Osteoblast (primary cell): ENCODE results near the gene IL10RB. TPM values are rescaled to one million over a fixed set of nuclear protein-coding genes. Genes with fewer than 3 reads are reported as not detected.

Experiments
- DNase-seq: peaks from one replicate; pipeline ENCODE4 v3.0.0; 2011; ENCODE audit warnings: low spot score, mixed read lengths; ENCODE audit not compliant: insufficient read length; ENCODE audit errors: missing footprints
- H2AFZ ChIP-seq: 2 replicates; pipeline ENCODE4 v1.6.0; 2011; ENCODE audit warnings: mild to moderate bottlenecking, low read length
- H3K27ac ChIP-seq: 2 replicates; pipeline ENCODE4 v1.5.1; 2011; ENCODE audit warnings: mild to moderate bottlenecking, low read depth, low read length, moderate library complexity
- H3K27me3 ChIP-seq: 2 replicates; pipeline ENCODE4 v1.6.0; 2012; ENCODE audit warnings: mild to moderate bottlenecking, control low read depth, inconsistent platforms, low read length, moderate library complexity; ENCODE audit not compliant: insufficient read depth
- H3K36me3 ChIP-seq: 2 replicates; pipeline ENCODE4 v1.5.1; 2011; ENCODE audit warnings: mild to moderate bottlenecking, low read length, control low read depth, moderate library complexity; ENCODE audit not compliant: insufficient read depth
- H3K4me1 ChIP-seq: 2 replicates; pipeline ENCODE4 v1.5.1; 2011; ENCODE audit warnings: mild to moderate bottlenecking, low read length, control low read depth, moderate library complexity; ENCODE audit not compliant: insufficient read depth
- H3K4me2 ChIP-seq: 2 replicates; pipeline ENCODE4 v1.6.0; 2011; ENCODE audit warnings: mild to moderate bottlenecking, low read length; ENCODE audit not compliant: insufficient read depth
- H3K4me3 ChIP-seq: fragments of 200-600 bp; sonication (generic); 3 replicates; pipeline ENCODE4 v1.5.1; 2012; ENCODE audit warnings: mild to moderate bottlenecking, low read length, inconsistent platforms; ENCODE audit not compliant: insufficient read depth
- H3K79me2 ChIP-seq: 2 replicates; pipeline ENCODE4 v1.6.0; 2012; ENCODE audit warnings: mild to moderate bottlenecking, low read length, control low read depth, inconsistent platforms; ENCODE audit not compliant: insufficient read depth
- H3K9me3 ChIP-seq: 2 replicates; pipeline ENCODE4 v1.5.1; 2011; ENCODE audit warnings: low read depth, low read length, control low read depth
- H4K20me1 ChIP-seq: 2 replicates; pipeline ENCODE4 v1.6.0; 2012; ENCODE audit warnings: mild to moderate bottlenecking, low read length, control low read depth; ENCODE audit not compliant: insufficient read depth
- total RNA-seq: library from RNA; depleted of rRNA; stranded (reverse); fragments of >200 nt; gene quantifications from 2 replicates; pipeline ENCODE4 v1.2.3, GENCODE V29; 2012
- TF ChIP-seq, protein P1 (sequence below): IDR thresholded peaks from 2 replicates; pipeline ENCODE4 v1.5.1; 2011; ENCODE audit warnings: mild to moderate bottlenecking, low read depth, low read length, moderate library complexity; ENCODE audit errors: extremely low read depth

Gene IL10RB
- total RNA-seq, 1 donor, result 44.9 TPM

DNA sequence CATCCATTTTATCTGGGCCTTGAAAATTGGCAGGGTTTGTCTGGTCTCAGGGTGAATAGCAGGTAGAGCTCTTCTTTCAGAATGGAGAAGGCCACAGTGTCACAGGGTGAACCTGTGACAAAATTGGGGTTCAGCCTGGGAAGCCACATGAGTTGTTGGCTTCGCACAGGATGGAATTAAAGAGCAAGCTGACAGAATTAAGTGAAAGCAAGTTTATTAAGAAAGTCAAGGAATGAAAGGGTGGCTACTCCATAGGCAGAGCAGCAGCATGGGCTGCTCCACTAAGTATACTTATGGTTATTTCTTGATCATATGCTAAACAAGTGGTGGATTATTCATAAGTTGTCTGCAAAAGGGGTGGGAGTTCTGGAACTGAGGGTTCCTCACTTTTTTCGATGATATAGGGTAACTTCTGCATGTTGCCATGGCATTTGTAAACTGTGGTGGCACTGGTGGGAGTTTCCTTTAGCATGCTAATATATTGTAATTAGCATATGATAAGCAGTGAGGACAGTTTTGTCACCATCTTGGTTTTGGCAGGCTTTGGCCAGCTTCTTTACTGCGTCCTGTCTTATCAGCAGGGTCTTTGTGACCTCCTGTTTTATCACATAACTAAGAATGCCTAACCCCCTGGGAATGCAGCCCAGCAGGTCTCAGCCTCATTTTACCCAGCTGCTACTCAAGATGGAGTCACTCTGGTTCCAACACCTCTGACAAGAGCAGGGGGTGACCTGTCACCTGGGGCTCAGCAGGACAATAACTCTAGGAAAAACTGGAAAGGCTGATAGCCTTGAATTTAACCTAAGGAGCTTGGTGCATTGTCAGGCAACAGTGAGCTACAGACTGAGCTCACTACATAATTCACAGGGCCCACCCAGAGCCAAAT lies 31.3 kb upstream of the IL10RB start:
- H3K27ac ChIP-seq, result no peak overlapping the region
- H3K79me2 ChIP-seq, result peaks cover 57% of the 10 kb centered on the region
- H3K9me3 ChIP-seq, result no peaks in the 10 kb centered on the region
- H3K36me3 ChIP-seq, result no peaks in the 10 kb centered on the region
- TF ChIP-seq, protein P1, sequence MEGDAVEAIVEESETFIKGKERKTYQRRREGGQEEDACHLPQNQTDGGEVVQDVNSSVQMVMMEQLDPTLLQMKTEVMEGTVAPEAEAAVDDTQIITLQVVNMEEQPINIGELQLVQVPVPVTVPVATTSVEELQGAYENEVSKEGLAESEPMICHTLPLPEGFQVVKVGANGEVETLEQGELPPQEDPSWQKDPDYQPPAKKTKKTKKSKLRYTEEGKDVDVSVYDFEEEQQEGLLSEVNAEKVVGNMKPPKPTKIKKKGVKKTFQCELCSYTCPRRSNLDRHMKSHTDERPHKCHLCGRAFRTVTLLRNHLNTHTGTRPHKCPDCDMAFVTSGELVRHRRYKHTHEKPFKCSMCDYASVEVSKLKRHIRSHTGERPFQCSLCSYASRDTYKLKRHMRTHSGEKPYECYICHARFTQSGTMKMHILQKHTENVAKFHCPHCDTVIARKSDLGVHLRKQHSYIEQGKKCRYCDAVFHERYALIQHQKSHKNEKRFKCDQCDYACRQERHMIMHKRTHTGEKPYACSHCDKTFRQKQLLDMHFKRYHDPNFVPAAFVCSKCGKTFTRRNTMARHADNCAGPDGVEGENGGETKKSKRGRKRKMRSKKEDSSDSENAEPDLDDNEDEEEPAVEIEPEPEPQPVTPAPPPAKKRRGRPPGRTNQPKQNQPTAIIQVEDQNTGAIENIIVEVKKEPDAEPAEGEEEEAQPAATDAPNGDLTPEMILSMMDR, result no peak
- H2AFZ ChIP-seq, result no peak overlapping the region
- H3K4me1 ChIP-seq, result peaks cover 25% of the 10 kb centered on the region
- no peak for DNase-seq
- no peak overlapping the region for H3K4me3 ChIP-seq
- H3K4me2 ChIP-seq, result no peak overlapping the region
- peaks cover 11% of the 10 kb centered on the region for H4K20me1 ChIP-seq
- H3K27me3 ChIP-seq, result no peaks in the 10 kb centered on the region

DNA sequence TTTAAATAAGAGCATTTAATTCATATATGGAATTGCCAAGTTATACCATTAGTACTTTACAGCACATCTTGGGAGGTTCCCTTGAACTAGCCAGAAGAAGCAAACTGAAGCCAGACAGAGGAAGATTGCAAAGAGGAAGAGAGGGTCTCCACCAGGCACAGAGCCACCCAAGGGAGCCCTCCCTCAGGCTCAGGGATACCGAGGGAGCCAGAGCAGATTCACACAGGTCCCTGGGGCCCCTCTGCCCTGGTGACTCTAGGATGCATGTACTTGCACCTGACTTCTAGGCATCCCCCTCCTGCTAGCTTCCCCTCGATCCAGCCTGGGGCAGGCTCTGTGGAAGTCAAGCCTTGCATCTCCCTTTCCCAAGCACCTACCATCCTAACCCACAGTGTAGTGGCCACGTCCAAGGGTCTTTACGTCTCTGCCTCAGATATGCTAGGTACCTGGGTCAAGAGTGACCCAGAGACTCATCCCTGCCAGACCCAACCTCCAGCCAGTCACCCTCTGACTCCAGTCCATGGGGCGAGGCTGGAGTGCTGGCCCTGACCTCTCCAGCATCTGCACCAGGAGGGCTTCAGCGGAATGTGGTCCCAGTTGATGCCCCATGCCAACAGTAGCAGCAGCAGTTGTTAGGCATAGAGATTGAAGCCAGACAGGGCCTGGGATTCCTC lies 30.0 kb upstream of the IL10RB start:
- Histone ChIP-seq H3K9me3 (no peaks in the 10 kb centered on the region), H3K4me1 (peaks cover 22% of the 10 kb centered on the region), H3K4me3 (no peak overlapping the region), H2AFZ (no peak overlapping the region), H3K27ac (no peak overlapping the region), H3K79me2 (peaks cover 52% of the 10 kb centered on the region), H4K20me1 (peaks cover 11% of the 10 kb centered on the region), H3K27me3 (no peaks in the 10 kb centered on the region), H3K36me3 (no peaks in the 10 kb centered on the region), H3K4me2 (no peak overlapping the region)
- no peak for DNase-seq
- TF ChIP-seq, protein P1, result no peak

DNA sequence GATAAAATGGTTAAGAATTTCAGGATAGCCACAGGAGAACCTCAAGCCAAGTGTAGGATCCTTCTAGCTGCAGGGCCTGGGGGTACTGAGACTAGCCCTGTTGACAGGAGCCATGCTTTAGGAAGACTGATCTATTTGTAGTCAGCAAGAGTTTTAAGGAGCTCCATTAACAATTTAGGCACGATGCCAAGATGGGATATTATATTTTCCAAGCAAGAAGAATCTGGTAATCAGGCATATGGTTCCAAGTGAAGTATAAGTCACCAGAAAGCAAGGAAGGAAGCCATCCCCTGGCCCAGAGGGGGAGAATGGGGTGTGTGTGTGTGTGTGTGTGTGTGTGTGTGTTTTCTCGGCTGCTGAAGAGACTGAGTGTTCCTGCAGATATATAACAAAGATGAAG lies 29.4 kb upstream of the IL10RB start:
- peaks cover 45% of the 10 kb centered on the region for H3K79me2 ChIP-seq
- H4K20me1 ChIP-seq, result peaks cover 11% of the 10 kb centered on the region
- no peaks in the 10 kb centered on the region for H3K27me3 ChIP-seq
- H2AFZ ChIP-seq, result no peak overlapping the region
- H3K36me3 ChIP-seq, result no peaks in the 10 kb centered on the region
- H3K4me3 ChIP-seq, result no peak overlapping the region
- H3K4me2 ChIP-seq, result no peak overlapping the region
- no peaks in the 10 kb centered on the region for H3K9me3 ChIP-seq
- peaks cover 17% of the 10 kb centered on the region for H3K4me1 ChIP-seq
- no peak overlapping the region for H3K27ac ChIP-seq
- TF ChIP-seq, protein P1, result no peak
- no peak for DNase-seq

DNA sequence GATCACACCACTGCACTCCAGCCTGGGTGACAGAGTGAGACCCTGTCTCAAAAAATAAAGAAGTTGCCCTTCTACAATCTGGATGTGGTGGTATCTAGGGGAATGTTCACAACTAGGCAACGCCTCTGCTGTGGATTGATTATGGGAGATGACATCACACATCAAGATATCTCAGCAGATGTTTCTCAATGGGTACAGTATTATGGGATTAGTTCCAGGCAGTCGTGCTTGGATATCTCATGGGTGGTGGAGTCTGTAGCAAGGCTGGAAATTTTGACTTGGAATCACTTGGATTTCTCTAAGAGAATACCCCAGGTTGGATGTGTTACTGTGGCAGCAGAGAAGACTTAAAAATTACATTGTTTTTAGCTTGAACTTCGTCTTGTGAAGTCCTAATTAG lies 28.7 kb upstream of the IL10RB start:
- Histone ChIP-seq H3K27ac (no peak overlapping the region), H3K79me2 (peaks cover 40% of the 10 kb centered on the region), H3K4me3 (no peak overlapping the region)

More for the DNA sequence above, 28.7 kb upstream of the IL10RB start:
- H4K20me1 ChIP-seq, result peaks cover 11% of the 10 kb centered on the region
- no peaks in the 10 kb centered on the region for H3K36me3 ChIP-seq
- no peak overlapping the region for H2AFZ ChIP-seq
- TF ChIP-seq, protein P1, result no peak
- H3K4me2 ChIP-seq, result no peak overlapping the region
- peaks cover 16% of the 10 kb centered on the region for H3K4me1 ChIP-seq
- no peak for DNase-seq
- H3K27me3 ChIP-seq, result no peaks in the 10 kb centered on the region
- no peaks in the 10 kb centered on the region for H3K9me3 ChIP-seq
